Mesothelial cell of epicardium (in vitro differentiated cells): Measurements from ENCODE around the gene TCTN3. TPM values are rescaled to one million over a fixed set of nuclear protein-coding genes. Genes with fewer than 3 reads are reported as not detected.
A peak's percentile ranks its signal among the peaks of the same experiment; 100 is the strongest.

Experiments
- DNase-seq, 2 experiments: peaks; one replicate each; pipeline ENCODE4 v3.0.0; 2021; ENCODE audit warnings: low spot score in 2 of 2; ENCODE audit not compliant: unreplicated experiment in 2 of 2
- H3K27ac Mint-ChIP-seq: 2 replicates; pipeline ENCODE4 v1.8.0; 2021; ENCODE audit warnings: mixed read lengths
- H3K27me3 Mint-ChIP-seq: 2 replicates; pipeline ENCODE4 v1.8.0; 2021; ENCODE audit warnings: low read depth, mixed read lengths
- H3K36me3 Mint-ChIP-seq: 2 replicates; pipeline ENCODE4 v1.8.0; 2021; ENCODE audit warnings: mixed read lengths
- H3K4me1 Mint-ChIP-seq: 2 replicates; pipeline ENCODE4 v1.8.0; 2021; ENCODE audit warnings: mixed read lengths
- H3K4me3 Mint-ChIP-seq: 2 replicates; pipeline ENCODE4 v1.8.0; 2021; ENCODE audit warnings: mild to moderate bottlenecking, moderate library complexity, mixed read lengths
- H3K9me3 Mint-ChIP-seq: 2 replicates; pipeline ENCODE4 v1.8.0; 2021; ENCODE audit warnings: mixed read lengths
- CTCF ChIP-seq: fragments of 200-600 bp; sonication (generic); IDR thresholded peaks from one replicate; pipeline ENCODE4 v1.5.0; 2021; ENCODE audit warnings: antibody characterized with exemption; ENCODE audit not compliant: unreplicated experiment
- total RNA-seq: library from RNA; stranded (reverse); gene quantifications from 3 replicates; pipeline ENCODE4 v1.2.1, GENCODE V29; 2021

TCTN3 gene
- total RNA-seq, 1 donor from 2014 or later = 45.7 TPM

- Mint-ChIP-seq H3K9me3 (peaks cover 7% of the 10 kb centered on the region), H3K27ac (peak overlapping the region; percentile 99), H3K4me1 (peaks cover 22% of the 10 kb centered on the region), H3K36me3 (peaks cover 10% of the 10 kb centered on the region), H3K4me3 (peak overlapping the region; percentile 98), H3K27me3 (no peaks in the 10 kb centered on the region)
- no peak for DNase-seq
- TF ChIP-seq CTCF = no peak
Observed at GRCh38 chr10:95693071-95693667, 558 bp downstream of the TCTN3 start.

GRCh38 chr10:95691281-95691680 is 2.4 kb downstream of the TCTN3 start:
- no peaks in the 10 kb centered on the region for H3K9me3 Mint-ChIP-seq
- H3K27me3 Mint-ChIP-seq = no peaks in the 10 kb centered on the region
- peaks cover 10% of the 10 kb centered on the region for H3K36me3 Mint-ChIP-seq
- TF ChIP-seq CTCF = no peak
- peaks cover 22% of the 10 kb centered on the region for H3K4me1 Mint-ChIP-seq
- DNase-seq = no peak
- H3K27ac Mint-ChIP-seq = no peak overlapping the region
- H3K4me3 Mint-ChIP-seq = no peak overlapping the region

- Mint-ChIP-seq H3K4me1 (peaks cover 21% of the 10 kb centered on the region), H3K4me3 (no peak overlapping the region), H3K27ac (no peak overlapping the region), H3K27me3 (no peaks in the 10 kb centered on the region), H3K9me3 (no peaks in the 10 kb centered on the region), H3K36me3 (peaks cover 31% of the 10 kb centered on the region)
- DNase-seq = no peak
- no peak for TF ChIP-seq CTCF
Observed at GRCh38 chr10:95688648-95689047, 5.1 kb downstream of the TCTN3 start.

- DNase-seq = no peak
- H3K9me3 Mint-ChIP-seq = no peaks in the 10 kb centered on the region
- H3K4me3 Mint-ChIP-seq = no peak overlapping the region
- peaks cover 45% of the 10 kb centered on the region for H3K36me3 Mint-ChIP-seq
- H3K27me3 Mint-ChIP-seq = no peaks in the 10 kb centered on the region
- H3K27ac Mint-ChIP-seq = no peak overlapping the region
- TF ChIP-seq CTCF = no peak
- H3K4me1 Mint-ChIP-seq = no peaks in the 10 kb centered on the region
Observed at GRCh38 chr10:95683966-95684365, 9.8 kb downstream of the TCTN3 start.

GRCh38 chr10:95675403-95676116 is 18.2 kb downstream of the TCTN3 start:
- TF ChIP-seq CTCF = no peak
- Mint-ChIP-seq H3K4me1 (peaks cover 4% of the 10 kb centered on the region), H3K9me3 (no peaks in the 10 kb centered on the region), H3K27me3 (no peaks in the 10 kb centered on the region), H3K27ac (no peak overlapping the region), H3K4me3 (no peak overlapping the region), H3K36me3 (peaks cover 29% of the 10 kb centered on the region)
- no peak for DNase-seq
